A172 (cell line): ENCODE measurements around the gene MCTP1. TPM values are rescaled to one million over a fixed set of nuclear protein-coding genes. Genes with fewer than 3 reads are reported as not detected.
A peak's percentile ranks its signal among the peaks of the same experiment; 100 is the strongest.
"Not testable (repeated sequence)": the region's sequence is repeated elsewhere in the genome, so short reads cannot be mapped to it uniquely, and the experiment has no call there.

Experiments
- DNase-seq: peaks from one replicate; pipeline ENCODE4 v3.0.0-alpha.2; 2015; ENCODE audit warnings: low spot score
- total RNA-seq: library from RNA; depleted of rRNA; stranded (reverse); fragments of >200 nt; shearing (Covaris generic); gene quantifications from 2 replicates; pipeline ENCODE4 v1.2.3, GENCODE V29; 2014

MCTP1 gene
- total RNA-seq, 1 experiment from 2014 or later = 15.7 TPM

- no peak for DNase-seq
These were observed 252.1 kb downstream of the MCTP1 start for GRCh38 chr5:95032801-95033200.

DNA sequence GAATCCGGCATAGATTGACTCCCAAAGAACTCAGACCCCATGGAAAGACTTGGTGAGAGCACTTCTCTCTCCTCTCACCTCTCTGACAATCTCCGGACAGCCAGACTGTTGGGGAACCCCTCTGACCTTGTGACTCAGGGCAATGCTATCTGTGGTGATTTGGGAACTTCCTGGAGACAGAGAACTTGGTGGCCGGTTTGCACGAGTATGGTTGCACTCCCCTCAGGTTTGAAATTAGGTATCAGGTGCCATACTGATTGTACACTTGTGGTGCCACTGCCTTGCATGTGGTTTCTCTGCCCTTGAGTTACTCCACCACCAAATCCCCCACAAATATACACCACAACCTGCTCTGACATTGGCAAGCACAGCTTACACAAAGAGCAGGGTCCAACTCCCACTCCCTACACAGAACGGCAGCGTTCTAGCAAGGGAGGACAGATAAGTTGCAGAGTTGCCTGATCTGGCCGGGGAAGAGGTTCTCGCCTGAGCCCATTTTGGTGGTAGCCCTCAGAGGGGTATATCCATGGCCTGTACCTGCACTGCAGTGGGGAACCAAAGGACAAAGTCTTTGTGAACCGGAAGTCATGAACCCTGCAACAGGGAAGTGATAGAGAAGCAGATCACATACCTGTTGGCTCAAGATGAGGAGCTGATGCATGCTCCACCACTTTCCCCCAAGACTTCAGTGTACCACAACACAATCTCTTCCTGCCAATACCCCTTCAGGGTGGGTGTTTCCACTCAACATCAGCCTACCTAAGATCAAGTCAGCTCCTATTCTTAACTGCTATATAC lies 255.1 kb downstream of the MCTP1 start:
- DNase-seq = peak; percentile 36

- DNase-seq = no peak
These were observed 257.1 kb downstream of the MCTP1 start for GRCh38 chr5:95027775-95028174.

- DNase-seq = peak; percentile 14
These were observed 257.7 kb downstream of the MCTP1 start for GRCh38 chr5:95027151-95027721.

DNA sequence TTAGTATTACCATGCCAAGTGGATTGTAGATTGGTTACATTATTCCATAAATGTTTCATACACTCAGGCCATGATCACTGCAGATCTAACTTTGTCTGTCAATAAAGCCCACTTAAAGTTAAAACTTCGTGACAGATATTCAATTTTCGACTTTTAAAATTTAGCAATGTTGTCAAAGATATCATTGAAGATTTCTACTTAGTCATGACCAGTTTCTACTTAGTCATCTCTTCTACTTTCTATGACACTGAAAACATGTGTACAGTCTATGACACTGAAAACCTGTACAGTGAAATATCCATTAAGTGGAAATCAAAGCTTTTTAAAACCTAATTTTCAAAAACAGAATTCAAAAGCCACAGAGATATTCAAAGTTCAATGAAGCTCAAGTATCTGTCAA lies 258.2 kb downstream of the MCTP1 start:
- DNase-seq = no peak

GRCh38 chr5:95022967-95023695 lies 261.8 kb downstream of the MCTP1 start:
- peak; percentile 49 for DNase-seq

DNA sequence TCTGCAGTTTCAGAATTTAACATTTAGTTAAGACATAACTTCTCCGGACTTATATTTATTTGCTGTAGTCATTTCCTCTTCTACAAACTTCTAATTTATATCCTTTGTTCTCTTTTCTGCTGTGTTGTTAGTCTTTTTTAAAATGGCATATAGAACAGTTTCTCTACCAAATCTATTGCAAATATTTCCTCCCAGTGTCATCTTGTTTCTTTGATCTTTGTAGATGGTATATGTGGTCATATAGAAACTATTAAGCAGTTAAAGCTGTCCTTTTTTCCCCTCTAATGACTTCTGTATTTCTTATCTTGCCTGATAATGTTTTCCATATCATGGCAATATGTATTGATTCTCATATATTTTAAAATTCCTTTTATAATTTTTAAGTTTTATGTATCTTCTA lies 264.5 kb downstream of the MCTP1 start:
- no peak for DNase-seq

DNA sequence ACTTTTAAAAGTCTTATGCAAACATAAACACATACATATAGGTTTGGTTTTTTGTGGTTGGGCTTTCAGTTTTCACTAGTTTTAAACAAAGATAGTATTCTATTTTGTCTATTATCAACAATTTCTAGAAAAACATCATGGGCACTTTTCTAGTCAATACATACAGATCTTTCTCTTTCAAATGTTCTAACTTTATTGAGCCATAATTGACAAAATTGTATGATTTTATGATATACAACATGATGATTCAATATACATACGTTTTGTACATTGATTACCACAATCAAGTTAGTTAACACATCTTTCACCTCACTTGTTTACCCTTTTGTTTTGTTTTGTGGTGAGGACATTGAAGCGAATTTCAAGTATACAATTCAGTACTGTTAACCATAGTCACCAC lies 265.9 kb downstream of the MCTP1 start:
- DNase-seq = no peak

DNA sequence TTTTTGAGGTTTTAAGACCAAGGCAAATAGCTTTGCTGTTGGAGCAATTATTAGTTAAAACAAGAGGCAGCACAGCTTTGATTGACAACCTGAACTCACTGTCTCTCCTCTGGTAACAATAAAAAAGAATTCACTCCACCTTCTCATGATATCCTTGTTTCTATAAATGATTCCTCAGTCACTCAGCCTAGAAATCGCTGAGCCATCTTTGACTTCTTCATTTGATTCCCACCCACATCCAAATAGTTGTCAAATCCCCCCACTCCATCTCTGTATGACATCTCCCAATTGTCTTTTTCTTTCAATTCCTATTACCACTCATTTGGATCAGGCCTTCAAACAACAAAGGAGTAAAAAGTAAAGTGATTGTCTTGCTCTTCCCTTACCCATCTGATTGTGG lies 266.4 kb downstream of the MCTP1 start:
- no peak for DNase-seq

GRCh38 chr5:95009812-95010211 lies 275.1 kb downstream of the MCTP1 start:
- DNase-seq = no peak

DNA sequence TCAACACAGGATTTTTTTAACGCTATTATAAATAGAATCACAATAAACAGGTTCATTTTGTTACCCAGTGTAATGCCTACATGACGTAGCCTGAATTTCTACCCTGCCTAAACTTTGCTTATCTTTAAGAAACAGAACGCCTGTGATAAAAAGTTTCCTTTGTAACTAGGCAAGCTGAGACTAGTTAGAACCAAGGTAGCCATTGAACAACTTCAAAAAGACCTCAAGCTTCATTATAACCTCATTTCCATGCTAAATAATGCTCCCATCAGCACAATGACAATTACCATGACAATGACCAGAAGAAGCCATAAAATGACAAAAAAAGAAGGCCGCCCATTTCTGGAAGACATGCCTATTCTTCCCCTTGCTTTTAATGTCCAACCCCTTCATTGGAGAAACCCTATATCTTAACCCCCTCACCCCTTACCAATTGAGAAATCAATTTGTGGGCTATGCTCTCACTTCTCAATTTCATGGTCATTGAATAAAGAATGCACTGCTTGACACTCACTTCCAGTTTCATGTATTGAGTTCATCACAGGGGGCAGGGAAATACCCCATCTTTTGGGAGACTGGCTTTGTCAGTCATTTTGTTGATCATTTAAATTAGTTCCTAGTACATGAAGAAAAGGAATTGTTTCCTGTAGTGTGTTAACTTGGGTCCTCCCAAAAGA lies 276.8 kb downstream of the MCTP1 start:
- DNase-seq = no peak

GRCh38 chr5:95005811-95006210 lies 279.1 kb downstream of the MCTP1 start:
- no peak for DNase-seq

DNA sequence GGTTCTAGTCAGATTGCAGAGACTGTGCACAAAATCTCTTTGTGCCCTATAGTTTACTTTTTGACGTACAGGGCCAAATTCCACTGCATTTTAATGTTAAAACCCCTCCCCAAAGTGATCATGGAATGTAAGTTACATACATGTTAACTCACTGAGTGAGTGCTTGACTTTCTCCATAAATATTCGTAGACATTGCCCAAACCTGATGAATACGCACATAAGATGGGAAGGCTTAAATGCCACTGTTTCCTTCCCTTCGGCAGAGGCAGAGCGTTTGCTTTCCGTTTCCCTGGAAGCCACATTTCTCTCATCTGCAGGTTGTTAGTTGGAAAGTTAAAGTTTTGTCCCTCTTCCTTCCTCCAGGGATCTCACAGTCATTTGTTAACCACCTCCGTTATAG lies 286.2 kb downstream of the MCTP1 start:
- DNase-seq = no peak

DNA sequence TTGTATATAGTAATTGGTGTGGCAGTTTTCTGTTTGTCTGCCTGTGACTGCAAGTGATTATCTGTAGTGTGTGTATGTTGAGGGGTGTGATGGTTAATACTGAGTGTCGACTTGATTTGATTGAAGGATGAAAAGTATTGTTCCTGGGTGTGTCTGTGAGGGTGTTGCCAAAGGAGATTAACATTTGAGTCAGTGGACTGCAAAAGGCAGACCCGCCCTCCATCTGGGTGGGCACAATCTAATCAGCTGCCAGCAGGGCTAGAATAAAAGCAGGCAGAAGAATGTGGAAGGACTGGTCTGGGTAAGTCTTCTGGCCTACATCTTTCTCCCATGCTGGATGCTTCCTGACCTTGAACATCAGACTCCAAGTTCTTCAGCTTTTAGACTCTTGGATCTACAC lies 290.4 kb downstream of the MCTP1 start:
- DNase-seq = not testable (repeated sequence)

- no peak for DNase-seq
These were observed 291.4 kb downstream of the MCTP1 start for GRCh38 chr5:94993491-94993890.

- DNase-seq = no peak
These were observed 292.6 kb downstream of the MCTP1 start for GRCh38 chr5:94992325-94992724.

DNA sequence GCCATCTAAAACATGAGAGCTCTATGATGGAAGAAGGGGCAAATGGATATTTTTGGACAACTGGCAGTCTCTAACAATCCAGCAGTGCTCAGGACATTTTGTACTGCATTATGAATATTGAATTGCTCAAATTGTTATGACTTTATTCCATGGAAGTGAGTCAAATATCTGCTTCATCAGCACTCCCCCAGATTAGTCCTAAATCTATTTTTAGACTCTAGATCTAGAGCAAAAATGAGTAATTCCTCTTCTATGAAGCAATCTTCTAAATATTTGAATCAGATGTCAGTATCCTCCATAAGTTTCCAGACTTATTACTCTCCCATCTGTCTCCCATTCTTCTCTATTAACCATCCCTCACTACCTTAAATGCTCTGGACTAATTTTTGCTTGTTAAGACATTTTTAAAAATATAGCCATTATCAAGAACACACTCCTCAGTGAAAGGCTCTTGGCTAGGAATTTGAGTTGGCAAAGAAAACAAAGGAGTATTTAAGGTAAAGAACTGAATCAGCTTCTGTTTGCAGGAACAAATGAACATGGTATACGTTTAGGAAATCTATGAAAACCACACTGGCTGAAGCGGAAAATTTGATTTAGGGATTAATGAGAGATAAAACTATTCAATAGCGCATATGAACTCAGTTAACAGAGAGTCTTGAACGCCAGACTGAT lies 300.9 kb downstream of the MCTP1 start:
- DNase-seq = peak; percentile 18

GRCh38 chr5:94977437-94977836 lies 307.5 kb downstream of the MCTP1 start:
- no peak for DNase-seq

GRCh38 chr5:94976853-94977252 lies 308.0 kb downstream of the MCTP1 start:
- no peak for DNase-seq

DNA sequence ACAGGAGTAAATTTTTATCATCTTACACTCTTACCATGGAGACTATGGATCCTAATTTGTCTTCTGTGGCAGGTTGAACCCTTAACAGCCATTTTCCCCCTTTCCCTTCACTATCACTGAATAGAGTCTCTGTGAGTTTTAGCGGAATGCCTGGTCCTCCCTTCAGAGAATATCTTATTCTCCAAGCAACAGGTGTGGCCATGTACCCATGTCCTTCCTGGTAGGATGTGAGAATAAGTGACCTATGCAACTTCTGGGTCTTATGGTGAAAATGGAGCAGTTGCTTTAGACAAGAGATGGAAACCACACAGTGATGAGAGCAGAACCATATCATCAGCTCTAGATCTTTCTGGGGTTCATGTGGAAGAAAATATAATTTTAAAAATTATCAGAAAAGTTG lies 312.6 kb downstream of the MCTP1 start:
- DNase-seq = no peak

DNA sequence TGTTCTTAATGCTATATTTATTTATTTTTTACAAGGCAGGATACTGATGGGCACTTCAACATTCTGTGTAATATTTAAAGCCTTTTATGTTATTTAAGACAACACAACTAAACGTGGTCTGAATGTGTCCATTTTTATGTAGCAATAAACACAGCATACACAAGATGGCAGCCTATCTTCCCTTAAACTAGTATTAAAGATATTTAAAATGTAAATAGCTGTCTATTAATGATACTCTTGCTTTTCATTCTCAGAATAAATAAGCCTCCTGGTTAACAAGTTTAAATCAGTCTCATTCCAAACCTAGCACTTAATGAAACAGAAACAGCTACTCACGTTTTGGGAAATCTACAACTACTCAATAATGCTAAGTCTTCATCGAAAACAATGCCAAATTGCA lies 315.7 kb downstream of the MCTP1 start:
- DNase-seq = peak; percentile 18
